NCI-H460 (cell line): ENCODE measurements around the gene FAM222B. TPM values are rescaled to one million over a fixed set of nuclear protein-coding genes. Genes with fewer than 3 reads are reported as not detected.

ENCODE experiments used
- DNase-seq: peaks from one replicate; pipeline ENCODE4 v3.0.0-alpha.2; 2016; ENCODE audit warnings: low read depth; ENCODE audit errors: extremely low read depth
- small RNA-seq, 2 experiments: library from RNA; depleted of rRNA; stranded (forward); fragments of <200 nt; gene quantifications; one replicate each; pipeline ENCODE3, GENCODE V24; 2014
- total RNA-seq: library from RNA; depleted of rRNA; stranded (reverse); fragments of >200 nt; shearing (Covaris generic); gene quantifications from 2 replicates; pipeline ENCODE4 v1.2.3, GENCODE V29; 2014; rRNA removed

The FAM222B gene
- total RNA-seq, 1 experiment from 2014 or later, result 8.1 TPM

- peak; percentile 76 for DNase-seq
These were observed 124.8 kb downstream of the FAM222B start, which contains the start of gene RAB34 for GRCh38 chr17:28717578-28718332. TSS of gene RAB34 (minus strand) at chr17:28717868. CDS start at chr17:28717266, 602 bp downstream.

GRCh38 chr17:28716740-28717577 is 125.6 kb downstream of the FAM222B start:
- DNase-seq, result no peak

- no peak for DNase-seq
These were observed 127.4 kb downstream of the FAM222B start for GRCh38 chr17:28715217-28715616.

GRCh38 chr17:28714281-28714680 is 128.3 kb downstream of the FAM222B start:
- no peak for DNase-seq

GRCh38 chr17:28712705-28713415 is 129.7 kb downstream of the FAM222B start:
- DNase-seq, result no peak

- no peak for DNase-seq
These were observed 130.4 kb downstream of the FAM222B start for GRCh38 chr17:28712032-28712704.

GRCh38 chr17:28711723-28712031 is 130.9 kb downstream of the FAM222B start, which contains the start of gene PROCA1:
TSS of gene PROCA1 (minus strand) at chr17:28711888. CDS start at chr17:28711660, 228 bp downstream.
- no peak for DNase-seq

- peak; percentile 86 for DNase-seq
These were observed 131.5 kb downstream of the FAM222B start for GRCh38 chr17:28710861-28711722.

GRCh38 chr17:28707339-28707720 is 135.3 kb downstream of the FAM222B start:
- DNase-seq, result no peak

- no peak for DNase-seq
These were observed 135.9 kb downstream of the FAM222B start for GRCh38 chr17:28706471-28707338.

Small RNA genes lying within 50 kb of the gene (small RNA-seq; reads per million reads assigned to genes)
- gene RF00019 (0 reads per million in 2 experiments), gene SNORD42A (0 reads per million in 2 experiments), gene SNORD42B (0.06 to 0.10 reads per million in 2 experiments), gene SNORD4A (0 reads per million in 2 experiments), gene SNORD4B (0 reads per million in 2 experiments)

Other genes starting within 250 kb of the FAM222B start
- gene SPAG5, start 243.8 kb downstream of the FAM222B start, total RNA-seq, result 56.3 and 56.8 TPM in 2 replicates
- 13.1 and 19.9 TPM in 2 replicates for gene RSKR, start 228.6 kb downstream of the FAM222B start, total RNA-seq
- 109 and 134 TPM in 2 replicates for gene BLTP2, start 197.6 kb downstream of the FAM222B start, total RNA-seq
- gene SDF2, start 180.9 kb downstream of the FAM222B start, total RNA-seq, result 49.5 and 52.6 TPM in 2 replicates
- gene SUPT6H, start 180.6 kb downstream of the FAM222B start, total RNA-seq, result 26.7 and 33.3 TPM in 2 replicates
- 3.4 and 3.6 TPM in 2 replicates for gene PROCA1, start 130.9 kb downstream of the FAM222B start, total RNA-seq
- 170 and 179 TPM in 2 replicates for gene RAB34, start 124.9 kb downstream of the FAM222B start, total RNA-seq
- gene RPL23A, start 122.8 kb downstream of the FAM222B start, total RNA-seq, result 1,295 and 1,608 TPM in 2 replicates
- 27.9 and 32.4 TPM in 2 replicates for gene TLCD1, start 116.6 kb downstream of the FAM222B start, total RNA-seq
- 1.9 and 2.5 TPM in 2 replicates for gene NEK8, start 114.0 kb downstream of the FAM222B start, total RNA-seq
- gene TRAF4, start 98.8 kb downstream of the FAM222B start, total RNA-seq, result 79.4 and 83.4 TPM in 2 replicates
- 30.9 and 43.6 TPM in 2 replicates for gene ERAL1, start 12.2 kb upstream of the FAM222B start, total RNA-seq
- 29.2 and 30.7 TPM in 2 replicates for gene FLOT2, start 54.9 kb upstream of the FAM222B start, total RNA-seq
- gene DHRS13, start 60.3 kb upstream of the FAM222B start, total RNA-seq, result 5.1 and 5.6 TPM in 2 replicates
- gene PHF12, start 108.7 kb upstream of the FAM222B start, total RNA-seq, result 13.9 and 14.7 TPM in 2 replicates
- gene SEZ6, start 163.2 kb upstream of the FAM222B start, total RNA-seq, result not detected in 2 replicates
- gene PIPOX, start 200.4 kb upstream of the FAM222B start, total RNA-seq, result 0.35 and 0.62 TPM in 2 replicates